K562 (cell line): ENCODE data around the gene TREH. TPM values are rescaled to one million over a fixed set of nuclear protein-coding genes. Genes with fewer than 3 reads are reported as not detected.

ENCODE experiments used
- ATAC-seq: fragments of 200-7000 bp; cut with Tn5 transposase; 3 replicates; pipeline ENCODE4 v1.9.1; 2020; ENCODE audit warnings: moderate library complexity
- BruUV-seq: library from RNA; stranded (reverse); fragments of 400-500 nt; replicated peaks from 2 replicates; lab custom pipeline; 2021; lab: Mats Ljungman, UMichigan
- CTCF ChIA-PET: fragments of 300-600 bp; formaldehyde crosslinking; extraction: SDS; loops from one replicate; lab custom pipeline; 2021; ENCODE audit warnings: low intra/inter-chr PET ratio; lab: Yijun Ruan, JAX
- POLR2A ChIA-PET: fragments of 300-600, 350-650 bp; sonication (Branson Sonifier 250); formaldehyde crosslinking; extraction: SDS; loops from one replicate; lab custom pipeline; 2021; ENCODE audit warnings: antibody characterized with exemption, inconsistent platforms; lab: Yijun Ruan, JAX
- DNase-seq, 4 experiments: peaks; one replicate each; pipeline versions ENCODE4 v3.0.0 to v3.0.0-alpha.2; 2011 to 2018; ENCODE audit warnings: low spot score in 3 of 4, mixed read lengths in 3 of 4; ENCODE audit errors: extremely low read depth in 1 of 4
- FAIRE-seq: peaks from 2 replicates; lab custom pipeline; 2011; peaks lifted over from hg19 to GRCh38; lab: Jason Lieb, UNC
- H2AFZ ChIP-seq: 2 replicates; pipeline ENCODE4 v1.6.0; 2011; ENCODE audit warnings: low read depth, low read length, control low read depth, inconsistent platforms
- H3K27ac ChIP-seq: fragments of 200-600 bp; 3 replicates; pipeline ENCODE4 v1.8.0; 2011; ENCODE audit warnings: low read depth, mild to moderate bottlenecking, control low read depth, inconsistent platforms, low read length, moderate library complexity, mixed read lengths; ENCODE audit errors: extremely low read depth
- H3K27me3 ChIP-seq, 2 experiments: fragments of 300-600 bp in 1 of 2; 2 replicates in 1 of 2; 3 replicates in 1 of 2; pipeline versions ENCODE4 v1.6.0 to v1.8.0; 2011; ENCODE audit warnings: inconsistent platforms in 2 of 2, low read length in 2 of 2, mild to moderate bottlenecking in 1 of 2, mixed read lengths in 1 of 2, moderate library complexity in 1 of 2; ENCODE audit not compliant: control insufficient read depth in 2 of 2, insufficient read depth in 2 of 2
- H3K36me3 ChIP-seq: fragments of 300-600 bp; 3 replicates; pipeline ENCODE4 v1.8.0; 2011; ENCODE audit warnings: mild to moderate bottlenecking, low read length, inconsistent platforms; ENCODE audit not compliant: control insufficient read depth, insufficient read depth
- H3K4me1 ChIP-seq, 2 experiments: fragments of 200-600 bp in 1 of 2; replicated peaks in 1 of 2; 2 replicates in 1 of 2; 3 replicates in 1 of 2; pipeline versions ENCODE4 v1.5.1 to v1.8.0; 2011; ENCODE audit warnings: inconsistent platforms in 2 of 2, low read length in 2 of 2, mild to moderate bottlenecking in 1 of 2, mixed read lengths in 1 of 2, moderate library complexity in 1 of 2; ENCODE audit not compliant: control insufficient read depth in 2 of 2, insufficient read depth in 2 of 2
- H3K4me2 ChIP-seq: 2 replicates; pipeline ENCODE4 v1.6.1; 2011; ENCODE audit warnings: low read length, control low read depth, inconsistent platforms, mixed read lengths; ENCODE audit not compliant: insufficient read depth
- H3K4me3 ChIP-seq: fragments of 200-600 bp; sonication (generic), shearing (Covaris generic); 2 replicates; pipeline ENCODE4 v1.5.1; 2016; ENCODE audit warnings: control low read depth, inconsistent platforms
- H3K79me2 ChIP-seq: fragments of 200-600 bp; 3 replicates; pipeline ENCODE4 v1.8.0; 2011; ENCODE audit warnings: low read length, inconsistent platforms; ENCODE audit not compliant: control insufficient read depth, insufficient read depth
- H3K9ac ChIP-seq, 2 experiments: 2 replicates each; pipeline versions ENCODE4 v1.6.0 to v1.6.1; 2011; ENCODE audit warnings: low read depth in 2 of 2, low read length in 2 of 2, control low read depth in 1 of 2, inconsistent platforms in 1 of 2, mild to moderate bottlenecking in 1 of 2, mixed read lengths in 1 of 2; ENCODE audit not compliant: insufficient read depth in 1 of 2
- H3K9me1 ChIP-seq: one replicate; pipeline ENCODE4 v1.6.0; 2011; ENCODE audit warnings: inconsistent platforms, mild to moderate bottlenecking, low read length, moderate library complexity; ENCODE audit not compliant: control insufficient read depth, insufficient read depth
- H3K9me3 ChIP-seq: replicated peaks from 2 replicates; pipeline ENCODE4 v1.5.1; 2011; ENCODE audit warnings: low read depth, low read length, inconsistent platforms; ENCODE audit not compliant: control insufficient read depth, insufficient read depth
- H4K20me1 ChIP-seq: replicated peaks from 2 replicates; pipeline ENCODE4 v1.6.1; 2011; ENCODE audit warnings: low read length, inconsistent platforms, mixed read lengths; ENCODE audit not compliant: control insufficient read depth, insufficient read depth
- CGGBP1 ChIP-seq: fragments of 250-450 bp; sonication (Bioruptor Pico); IDR thresholded peaks from 2 replicates; pipeline ENCODE4 v1.9.0; 2021; ENCODE audit warnings: mild to moderate bottlenecking
- FOXP4 ChIP-seq: sonication (generic); formaldehyde crosslinking; IDR thresholded peaks from 2 replicates; pipeline ENCODE4 v1.8.0; 2022; ENCODE audit warnings: mild to moderate bottlenecking, missing genetic modification reagents, borderline replicate concordance
- PHB ChIP-seq: fragments of 250-450 bp; sonication (Bioruptor Pico); IDR thresholded peaks from 2 replicates; pipeline ENCODE4 v1.5.0; 2021
- PTTG1 ChIP-seq: fragments of 450-650 bp; IDR thresholded peaks from 2 replicates; pipeline ENCODE4 v1.6.1; 2016; ENCODE audit warnings: low read depth, mild to moderate bottlenecking, missing genetic modification characterization, missing compliant biosample characterization
- REST ChIP-seq, 2 experiments: fragments of 450-650 bp; formaldehyde crosslinking in 1 of 2; IDR thresholded peaks; 2 replicates each; pipeline versions ENCODE4 v1.4.0 to v1.6.1; 2014 to 2020; ENCODE audit warnings: mild to moderate bottlenecking in 2 of 2, borderline replicate concordance in 1 of 2, low read depth in 1 of 2
- SLC30A9 ChIP-seq: fragments of 250-450 bp; sonication (Bioruptor Pico); IDR thresholded peaks from 2 replicates; pipeline ENCODE4 v1.8.0; 2022; ENCODE audit warnings: mild to moderate bottlenecking, moderate library complexity
- U2AF2 ChIP-seq: fragments of 200-400 bp; formaldehyde crosslinking; optimal IDR thresholded peaks from 2 replicates; pipeline ENCODE3; 2017; ENCODE audit warnings: low read depth, mild to moderate bottlenecking, low read length
- ZNF146 ChIP-seq: IDR thresholded peaks from one replicate; pipeline ENCODE4 v1.6.1; 2018; ENCODE audit warnings: missing compliant biosample characterization; ENCODE audit not compliant: unreplicated experiment
- ZNF384 ChIP-seq: IDR thresholded peaks from 2 replicates; pipeline ENCODE4 v1.6.1; 2012; ENCODE audit warnings: low read depth, low read length, improper control_type of control experiment
- ZNF586 ChIP-seq: fragments of 450-650 bp; formaldehyde crosslinking; conservative IDR thresholded peaks from 2 replicates; pipeline ENCODE4 v1.4.0; 2020; ENCODE audit warnings: mild to moderate bottlenecking, moderate library complexity
- WGBS: fragments of 100-300 bp; shearing (Covaris generic); methylation state at CpG from one replicate; pipeline ENCODE4 v1.1.6; 2016; ENCODE audit warnings: low coverage, mixed read lengths; ENCODE audit not compliant: insufficient coverage; ENCODE audit errors: missing lambda C conversion rate; 5-methylcytosine and 5-hydroxymethylcytosine counted together
- in situ Hi-C: fragments of 300-500 bp; cut with MboI; formaldehyde crosslinking; loops from 4 replicates; pipeline ENCODE4 v1.15.0; 2018; ENCODE audit warnings: inconsistent platforms, mixed read lengths
- intact Hi-C: fragments of 100-400 bp; cut with micrococcal nuclease; formaldehyde crosslinking; loops from 2 replicates; pipeline ENCODE4 v1.14.2; 2022
- polyA plus RNA-seq, 8 experiments: library from polyadenylated mRNA; depleted of rRNA in 4 of 8; stranded (reverse) in 5 of 8; unstranded in 3 of 8; fragments of >200 nt; fragmentation: Nextera tagmentation in 2 of 8; fragmentation: Illumina TruSeq in 1 of 8; extraction: Ambion mirVana in 2 of 8; extraction: Trizol in 1 of 8; gene quantifications; 2 replicates each; pipeline versions ENCODE4 v1.2.1 to v1.2.3, GENCODE V29; 2011 to 2014; ENCODE audit warnings: inconsistent platforms in 1 of 8, missing spikeins in 1 of 8
- total RNA-seq, 7 experiments: library from RNA; depleted of rRNA in 6 of 7; stranded (reverse); fragments of >200 nt in 6 of 7; fragmentation: Illumina TruSeq in 2 of 7; extraction: Trizol in 2 of 7; gene quantifications; 2 replicates each; pipeline versions ENCODE4 v1.2.1 to v1.2.3, GENCODE V29; 2011 to 2021; ENCODE audit warnings: low replicate concordance in 1 of 7

Gene TREH
- total and polyA plus RNA-seq, 9 of the 15 experiments (the other 6 are each of a cell fraction or from before 2014, with no cell fraction given): 0.09 to 0.20 (median 0.11) TPM; not detected in 6

GRCh38 chr11:118638726-118639125 is 40.7 kb downstream of the TREH start:
- ChIA-PET CTCF (no interaction called here), POLR2A (interaction anchor here (0.6 to 1.1 kb wide), 2 partner anchors 47 to 61 kb away, joined by 3 to 4 read pairs; no protein-coding TSS in a partner anchor)
- no peak overlapping the region for H2AFZ ChIP-seq
- peak overlapping the region in 1 of 2 experiments; percentile 55; a peak in 2 of 4 replicates for H3K9ac ChIP-seq
- no peak for FAIRE-seq
- peaks cover 10% of the 10 kb centered on the region for H3K9me1 ChIP-seq
- H4K20me1 ChIP-seq: no peaks in the 10 kb centered on the region
- peaks cover 32 to 39% of the 10 kb centered on the region in 2 experiments; a peak in 4 of 5 replicates for H3K4me1 ChIP-seq
- H3K79me2 ChIP-seq: no peaks in the 10 kb centered on the region
- WGBS: 100% methylated on average over 2 of the region's 6 CpGs
- no peak for ATAC-seq
- H3K4me2 ChIP-seq: no peak overlapping the region
- no peaks in the 10 kb centered on the region for H3K9me3 ChIP-seq
- DNase-seq: no peak
- intact Hi-C loops: no loop called here
- H3K27ac ChIP-seq: no peak overlapping the region
- in situ Hi-C loops: no loop called here
- H3K4me3 ChIP-seq: no peak overlapping the region
- peaks cover 51% of the 10 kb centered on the region; the same call in 2 of the 3 replicates for H3K36me3 ChIP-seq
- no peaks in the 10 kb centered on the region for H3K27me3 ChIP-seq
- no TSS peak for BruUV-seq
- no peak for TF ChIP-seq FOXP4 (CRISPR knock-in tag)
- no peak for TF ChIP-seq U2AF2
- no peak for TF ChIP-seq PTTG1 (tag)
- TF ChIP-seq CGGBP1 (CRISPR knock-in tag): no peak
- TF ChIP-seq SLC30A9: no peak
- no peak for TF ChIP-seq ZNF586 (CRISPR knock-in tag)
- TF ChIP-seq PHB (CRISPR knock-in tag): no peak
- no peak for TF ChIP-seq REST (IDR thresholded peaks at IDR 0.05; ENCODE audit: borderline replicate concordance)
- TF ChIP-seq REST (CRISPR knock-in tag; IDR thresholded peaks at IDR 0.05; ENCODE audit: low read depth): no peak
- no peak for TF ChIP-seq ZNF146 (CRISPR knock-in tag)
- no peak for TF ChIP-seq ZNF384
